LNCaP clone FGC (cell line): Measurements from ENCODE around the gene TLE7.

Experiments used
- DNase-seq: peaks from one replicate; pipeline ENCODE4 v3.0.0-alpha.2; 2011; ENCODE audit warnings: low read depth
- H3K4me3 ChIP-seq: 2 replicates; pipeline ENCODE4 v1.5.1; 2011; ENCODE audit warnings: mild to moderate bottlenecking, low read depth, low read length, control low read depth
- CTCF ChIP-seq: IDR thresholded peaks from 2 replicates; pipeline ENCODE4 v1.5.1; 2012; ENCODE audit warnings: mild to moderate bottlenecking; ENCODE audit not compliant: control insufficient read depth, insufficient read depth; ENCODE audit errors: extremely low read depth

Gene TLE7

GRCh38 chr16:71410146-71410545 is 31.7 kb downstream of the TLE7 start:
- no peak for TF ChIP-seq CTCF
- no peak overlapping the region for H3K4me3 ChIP-seq
- DNase-seq = no peak

GRCh38 chr16:71409011-71409775 is 32.7 kb downstream of the TLE7 start:
- no peak for DNase-seq
- no peak for TF ChIP-seq CTCF
- no peak overlapping the region for H3K4me3 ChIP-seq

- DNase-seq = no peak
- H3K4me3 ChIP-seq = no peak overlapping the region
- TF ChIP-seq CTCF = no peak
Measured at GRCh38 chr16:71408536-71408935, 33.3 kb downstream of the TLE7 start.

- no peak overlapping the region for H3K4me3 ChIP-seq
- DNase-seq = no peak
- no peak for TF ChIP-seq CTCF
Measured at GRCh38 chr16:71407731-71408130, 34.1 kb downstream of the TLE7 start.

- TF ChIP-seq CTCF = no peak
- no peak for DNase-seq
- H3K4me3 ChIP-seq = no peak overlapping the region
Measured at GRCh38 chr16:71406724-71407123, 35.1 kb downstream of the TLE7 start.

GRCh38 chr16:71406316-71406715 is 35.5 kb downstream of the TLE7 start:
- no peak for DNase-seq
- TF ChIP-seq CTCF = no peak
- no peak overlapping the region for H3K4me3 ChIP-seq

GRCh38 chr16:71404364-71404763 is 37.5 kb downstream of the TLE7 start:
- H3K4me3 ChIP-seq = no peak overlapping the region
- DNase-seq = no peak
- no peak for TF ChIP-seq CTCF
